NCI-H524 treated with DMSO at 0.1 percent for 48 hours (cell line): ENCODE data around the gene ROCK2.

Experiments
- DNase-seq: peaks from one replicate; lab custom pipeline; 2025; lab: John Stamatoyannopoulos, UW

ROCK2 gene

GRCh38 chr2:11152591-11152990 is 191.8 kb downstream of the ROCK2 start:
- no peak for DNase-seq

- DNase-seq = no peak
Observed at GRCh38 chr2:11147263-11147662, 197.2 kb downstream of the ROCK2 start.

GRCh38 chr2:11146076-11146475 is 198.4 kb downstream of the ROCK2 start:
- no peak for DNase-seq

- no peak for DNase-seq
Observed at GRCh38 chr2:11145350-11145749, 199.1 kb downstream of the ROCK2 start.

- no peak for DNase-seq
Observed at GRCh38 chr2:11144738-11145079, 199.7 kb downstream of the ROCK2 start.

GRCh38 chr2:11144077-11144737 is 200.2 kb downstream of the ROCK2 start:
- no peak for DNase-seq

GRCh38 chr2:11142987-11143386 is 201.4 kb downstream of the ROCK2 start:
- no peak for DNase-seq

GRCh38 chr2:11142330-11142729 is 202.1 kb downstream of the ROCK2 start:
- DNase-seq = no peak

- no peak for DNase-seq
Observed at GRCh38 chr2:11141319-11141718, 203.1 kb downstream of the ROCK2 start.

GRCh38 chr2:11140492-11140891 is 203.9 kb downstream of the ROCK2 start:
- no peak for DNase-seq

GRCh38 chr2:11134349-11134748 is 210.1 kb downstream of the ROCK2 start:
- DNase-seq = no peak

- DNase-seq = no peak
Observed at GRCh38 chr2:11133936-11134320, 210.5 kb downstream of the ROCK2 start.

- peak; percentile 72 for DNase-seq
Observed at GRCh38 chr2:11133238-11133935, 211.0 kb downstream of the ROCK2 start.

GRCh38 chr2:11132036-11132671 is 212.3 kb downstream of the ROCK2 start:
- DNase-seq = no peak

- DNase-seq = no peak
Observed at GRCh38 chr2:11131166-11131920, 213.1 kb downstream of the ROCK2 start.
